Fibroblast of lung (primary cell): ENCODE measurements around the gene SPATA21. TPM values are rescaled to one million over a fixed set of nuclear protein-coding genes. Genes with fewer than 3 reads are reported as not detected.

ENCODE experiments used
- DNase-seq, 2 donors: peaks; one replicate each; pipeline versions ENCODE4 v3.0.0 to v3.0.0-alpha.2; 2010; ENCODE audit warnings: low read depth in 2 of 2
- H2AFZ ChIP-seq: 2 replicates; pipeline ENCODE4 v1.5.1; 2012; ENCODE audit warnings: low read length, control low read depth, inconsistent platforms
- H3K27ac ChIP-seq: 2 replicates; pipeline ENCODE4 v1.5.1; 2011; ENCODE audit warnings: low read length, control low read depth; ENCODE audit not compliant: insufficient read depth
- H3K27me3 ChIP-seq: 2 replicates; pipeline ENCODE4 v1.5.1; 2011; ENCODE audit warnings: mild to moderate bottlenecking, low read length; ENCODE audit not compliant: control insufficient read depth, insufficient read depth
- H3K36me3 ChIP-seq: 2 replicates; pipeline ENCODE4 v1.5.1; 2011; ENCODE audit warnings: low read length; ENCODE audit not compliant: control insufficient read depth, insufficient read depth
- H3K4me1 ChIP-seq: 2 replicates; pipeline ENCODE4 v1.5.1; 2011; ENCODE audit warnings: low read length; ENCODE audit not compliant: control insufficient read depth, insufficient read depth; ENCODE audit errors: extremely low read depth
- H3K4me2 ChIP-seq: 2 replicates; pipeline ENCODE4 v1.5.1; 2011; ENCODE audit warnings: low read length, control low read depth; ENCODE audit not compliant: insufficient read depth; ENCODE audit errors: extremely low read depth
- H3K4me3 ChIP-seq, 4 experiments: fragments of 200-600 bp in 1 of 4; sonication (generic) in 1 of 4; replicated peaks in 1 of 4; 2 replicates each; pipeline ENCODE4 v1.5.1; 2011 to 2016; ENCODE audit warnings: low read length in 4 of 4, low read depth in 3 of 4, mild to moderate bottlenecking in 3 of 4, control low read depth in 2 of 4, inconsistent platforms in 1 of 4, mixed read lengths in 1 of 4; ENCODE audit not compliant: insufficient read depth in 1 of 4; ENCODE audit errors: control extremely low read depth in 1 of 4
- H3K79me2 ChIP-seq: 2 replicates; pipeline ENCODE4 v1.5.1; 2012; ENCODE audit warnings: mild to moderate bottlenecking, low read length, inconsistent platforms; ENCODE audit not compliant: control insufficient read depth, insufficient read depth
- H3K9ac ChIP-seq: 2 replicates; pipeline ENCODE4 v1.5.1; 2011; ENCODE audit warnings: mild to moderate bottlenecking, low read length, control low read depth; ENCODE audit not compliant: insufficient read depth
- H3K9me3 ChIP-seq: 2 replicates; pipeline ENCODE4 v1.5.1; 2012; ENCODE audit warnings: low read depth, low read length; ENCODE audit not compliant: control insufficient read depth, insufficient read depth
- H4K20me1 ChIP-seq: 2 replicates; pipeline ENCODE4 v1.5.1; 2011; ENCODE audit warnings: low read length; ENCODE audit not compliant: control insufficient read depth, insufficient read depth; ENCODE audit errors: extremely low read depth
- CTCF ChIP-seq, 2 donors: IDR thresholded peaks in 1 of 2; conservative IDR thresholded peaks in 1 of 2; 1 replicate in 1 of 2; 2 replicates in 1 of 2; pipeline ENCODE4 v1.5.1; 2011 to 2012; ENCODE audit warnings: low read length in 2 of 2, control low read depth in 1 of 2, inconsistent platforms in 1 of 2, low read depth in 1 of 2, mild to moderate bottlenecking in 1 of 2
- EZH2 ChIP-seq: IDR thresholded peaks from 2 replicates; pipeline ENCODE4 v1.5.1; 2012; ENCODE audit warnings: low read length, control low read depth, mild to moderate bottlenecking; ENCODE audit errors: missing control alignments
- polyA plus RNA-seq, 2 donors: library from polyadenylated mRNA; depleted of rRNA in 1 of 2; stranded (reverse) in 1 of 2; unstranded in 1 of 2; fragments of >200 nt; gene quantifications; 2 replicates each; pipeline ENCODE4 v1.2.1, GENCODE V29; 2011 to 2012; ENCODE audit warnings: missing spikeins in 1 of 2
- total RNA-seq: library from RNA; depleted of rRNA; stranded (reverse); fragments of >200 nt; gene quantifications from 2 replicates; pipeline ENCODE4 v1.2.1, GENCODE V29; 2014

The SPATA21 gene
- total and polyA plus RNA-seq, 2 donors (not counting 1 experiment from before 2014, with no cell fraction given), result not detected

- H3K27ac ChIP-seq, result peak overlapping the region; percentile 46
- H3K9me3 ChIP-seq, result no peaks in the 10 kb centered on the region
- no peak overlapping the region for H3K4me3 ChIP-seq
- H3K9ac ChIP-seq, result no peak overlapping the region
- peak overlapping the region; percentile 97 for H3K4me2 ChIP-seq
- no peaks in the 10 kb centered on the region for H3K27me3 ChIP-seq
- no peak overlapping the region for H2AFZ ChIP-seq
- peaks cover 22% of the 10 kb centered on the region for H3K4me1 ChIP-seq
- DNase-seq, result no peak
- peaks cover 92% of the 10 kb centered on the region for H3K79me2 ChIP-seq
- H4K20me1 ChIP-seq, result peaks cover 2% of the 10 kb centered on the region
- H3K36me3 ChIP-seq, result no peaks in the 10 kb centered on the region
- TF ChIP-seq CTCF (conservative IDR thresholded peaks at IDR 0.05 in 1 of 2, IDR thresholded peaks at IDR 0.05 in 1 of 2; ENCODE audit: low read depth in 1 of 2, low read length in 2 of 2) (no peak), EZH2 (no peak)
These were observed 51.4 kb downstream of the SPATA21 start for GRCh38 chr1:16385659-16386453.

GRCh38 chr1:16383888-16384287, 53.3 kb downstream of the SPATA21 start:
- H3K27ac ChIP-seq, result no peak overlapping the region
- no peak overlapping the region for H3K4me2 ChIP-seq
- H3K36me3 ChIP-seq, result no peaks in the 10 kb centered on the region
- no peak overlapping the region for H2AFZ ChIP-seq
- H3K4me1 ChIP-seq, result peaks cover 22% of the 10 kb centered on the region
- no peaks in the 10 kb centered on the region for H3K9me3 ChIP-seq
- no peak for DNase-seq
- H4K20me1 ChIP-seq, result peaks cover 2% of the 10 kb centered on the region
- peaks cover 97% of the 10 kb centered on the region for H3K79me2 ChIP-seq
- TF ChIP-seq CTCF (conservative IDR thresholded peaks at IDR 0.05 in 1 of 2, IDR thresholded peaks at IDR 0.05 in 1 of 2; ENCODE audit: low read depth in 1 of 2, low read length in 2 of 2), result no peak
- TF ChIP-seq EZH2, result no peak
- H3K4me3 ChIP-seq, result no peak overlapping the region
- no peaks in the 10 kb centered on the region for H3K27me3 ChIP-seq
- H3K9ac ChIP-seq, result no peak overlapping the region

- H3K36me3 ChIP-seq, result no peaks in the 10 kb centered on the region
- no peaks in the 10 kb centered on the region for H3K27me3 ChIP-seq
- H3K27ac ChIP-seq, result no peak overlapping the region
- TF ChIP-seq EZH2 (no peak), CTCF (conservative IDR thresholded peaks at IDR 0.05 in 1 of 2, IDR thresholded peaks at IDR 0.05 in 1 of 2; ENCODE audit: low read depth in 1 of 2, low read length in 2 of 2) (no peak)
- H3K4me1 ChIP-seq, result peaks cover 17% of the 10 kb centered on the region
- no peaks in the 10 kb centered on the region for H4K20me1 ChIP-seq
- no peak overlapping the region for H3K9ac ChIP-seq
- DNase-seq, result no peak
- no peak overlapping the region for H3K4me3 ChIP-seq
- H3K9me3 ChIP-seq, result no peaks in the 10 kb centered on the region
- no peak overlapping the region for H3K4me2 ChIP-seq
- H2AFZ ChIP-seq, result no peak overlapping the region
- H3K79me2 ChIP-seq, result peaks cover 96% of the 10 kb centered on the region
These were observed 56.4 kb downstream of the SPATA21 start for GRCh38 chr1:16380868-16381267.
